SHP77 treated with DMSO at 0.1 percent for 48 hours (cell line): ENCODE measurements around the gene REN.

ENCODE experiments used
- DNase-seq: peaks from one replicate; lab custom pipeline; 2025; lab: John Stamatoyannopoulos, UW

REN gene

DNA sequence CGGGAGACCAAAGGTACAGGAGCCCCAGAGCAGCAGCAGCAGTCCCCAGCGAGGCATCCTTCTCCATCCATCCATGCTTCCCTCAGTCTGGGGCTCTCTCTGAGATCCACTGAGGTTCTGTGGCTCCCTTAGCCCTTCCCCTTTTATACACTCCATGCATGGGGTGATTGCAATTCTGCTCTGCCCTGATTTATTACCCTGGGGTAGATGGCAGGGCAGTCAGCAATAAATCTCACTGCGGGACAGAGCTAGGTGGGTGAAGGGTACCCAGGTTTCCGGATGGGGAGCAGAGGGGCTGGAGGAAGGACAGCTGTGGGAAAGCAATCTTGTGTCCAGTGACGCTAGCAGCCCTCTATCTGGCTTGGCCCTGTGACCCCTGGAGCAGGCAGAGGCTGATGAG, at the start of gene REN:
Gene REN (minus strand): TSS at position 119 of the 400 bp plus-strand sequence. CDS start 44 bp downstream, at position 75.
- no peak for DNase-seq

DNA sequence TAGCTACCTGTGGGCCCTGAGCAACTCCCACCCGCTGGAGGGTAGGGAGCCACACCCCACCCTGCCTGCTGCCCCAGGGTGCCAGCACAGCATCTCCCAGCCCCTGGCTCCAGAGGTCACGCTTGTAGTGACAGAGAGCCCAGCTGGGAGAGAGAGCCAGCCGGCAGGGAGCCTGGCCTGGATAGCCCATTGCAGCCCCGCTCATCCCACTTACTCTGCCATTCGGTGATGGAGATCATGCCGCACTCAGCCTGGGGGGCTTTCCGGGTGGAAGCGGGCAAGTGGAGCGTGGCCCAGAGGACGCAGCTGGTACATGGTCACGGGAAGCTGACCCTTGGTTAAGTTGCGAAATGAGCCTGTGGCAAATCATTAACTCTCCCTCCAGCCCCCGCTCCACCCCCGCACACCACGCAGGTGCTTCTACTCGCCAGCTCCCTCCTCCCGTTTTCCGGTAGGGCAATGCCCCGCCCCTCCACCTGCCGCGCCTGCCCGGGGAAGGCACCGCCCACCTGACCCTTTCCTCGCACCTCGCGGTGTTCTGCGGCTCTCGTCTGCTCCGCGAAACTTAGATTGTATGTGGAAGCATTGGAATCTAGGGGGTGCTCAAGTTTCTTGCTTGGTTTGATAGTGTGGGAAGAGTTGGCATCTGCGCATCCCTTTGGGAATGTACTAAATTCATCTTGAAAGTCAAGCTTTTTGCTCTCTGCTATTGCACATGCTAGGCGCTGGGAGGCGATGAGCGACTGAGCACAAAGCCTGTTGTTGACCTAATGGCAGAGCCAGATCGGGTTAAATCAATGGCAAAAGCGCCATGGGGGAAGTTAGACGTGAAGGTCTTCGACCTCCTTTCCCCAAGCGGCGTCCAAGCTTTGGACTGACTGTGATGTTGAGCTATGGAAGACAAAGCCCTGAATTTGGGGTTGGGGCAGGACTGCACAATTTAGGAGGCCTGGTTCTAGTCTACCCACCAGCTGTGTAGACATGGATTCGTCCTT, 47.8 kb upstream of the REN start, which contains the start of gene GOLT1A:
Gene GOLT1A (minus strand): TSS at position 321 of the 995 bp plus-strand sequence. CDS start 82 bp downstream, at position 239.
- DNase-seq, result no peak

DNA sequence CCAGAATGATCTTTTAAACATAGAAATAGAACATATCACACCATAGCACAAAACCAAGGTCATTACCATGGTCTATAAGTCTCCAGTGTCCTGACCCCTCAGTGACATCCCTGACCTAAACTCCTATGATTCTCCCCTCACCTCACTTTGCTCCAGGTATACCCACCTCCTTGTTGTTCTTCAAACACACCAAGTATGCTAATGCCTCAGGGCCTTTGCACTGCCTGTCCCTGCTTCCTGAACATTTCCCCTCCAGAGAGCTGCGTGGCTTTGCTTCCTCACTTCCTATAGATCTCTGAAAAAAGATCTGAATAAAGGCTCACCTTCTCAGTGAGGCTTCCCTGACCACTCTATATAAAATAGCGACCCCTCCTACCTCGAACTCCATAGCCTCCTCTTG, 46.6 kb upstream of the REN start:
- DNase-seq, result no peak

DNA sequence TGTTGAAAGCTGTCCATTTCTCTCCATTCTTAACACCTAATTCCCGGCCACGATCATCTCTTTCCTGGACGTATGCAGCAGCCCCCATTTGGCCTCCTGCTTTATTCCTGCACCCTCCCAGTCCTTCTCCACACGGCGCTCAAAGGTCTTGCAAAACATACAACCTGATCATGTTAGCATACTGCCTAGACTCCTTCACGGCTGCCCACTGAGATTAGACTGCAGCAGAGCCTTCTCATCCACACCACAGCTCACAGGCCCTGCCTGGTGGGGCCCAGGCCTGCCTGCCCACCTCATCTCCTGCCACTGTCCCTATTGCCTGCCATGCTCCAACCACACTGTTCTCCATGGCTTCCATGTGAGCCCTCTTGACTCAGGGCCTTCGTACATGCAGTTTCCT, 44.9 kb upstream of the REN start:
- no peak for DNase-seq

DNA sequence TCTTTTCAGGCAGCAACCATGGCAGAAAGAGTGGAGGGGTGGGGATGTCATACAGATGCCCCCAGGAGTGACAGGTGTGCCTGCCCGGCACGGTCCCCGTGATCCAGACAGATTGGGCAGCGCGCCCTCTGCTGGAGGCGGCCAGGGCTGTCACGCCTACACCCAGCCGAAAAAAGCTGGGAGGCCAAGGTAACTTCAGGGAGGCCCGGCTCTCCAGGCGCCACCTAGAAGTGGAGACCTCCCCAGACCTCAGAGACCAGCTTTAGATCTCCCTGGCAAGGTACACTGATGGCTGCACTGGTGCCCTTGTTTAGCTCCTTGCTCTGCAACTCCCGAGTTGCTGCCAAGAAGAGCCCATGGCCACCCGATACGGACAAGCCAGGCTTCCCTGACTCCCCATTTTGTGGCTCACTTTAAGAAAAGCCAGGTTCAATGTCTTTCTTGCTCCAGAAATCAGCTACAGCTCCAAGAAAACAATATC, 41.0 kb upstream of the REN start:
- DNase-seq, result peak; percentile 5

DNA sequence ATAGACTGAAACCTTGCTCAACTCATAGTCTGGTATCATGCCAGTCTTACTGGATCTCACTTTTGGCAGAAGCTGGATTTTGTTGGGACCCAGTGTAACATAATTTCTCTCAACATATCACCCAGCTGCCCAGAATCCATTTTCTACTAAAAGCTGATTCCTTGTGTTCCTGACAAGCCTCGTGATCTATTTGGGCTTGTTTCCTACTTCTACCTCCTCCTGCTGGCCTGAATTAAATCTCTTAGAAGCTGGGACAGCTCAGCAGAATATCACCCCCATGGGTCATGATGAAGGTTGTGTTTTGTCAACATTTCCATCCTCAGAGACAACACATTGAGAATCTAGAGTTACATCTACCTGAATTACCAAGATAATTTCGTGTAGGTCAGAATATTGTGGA, 40.0 kb upstream of the REN start:
- DNase-seq, result no peak

DNA sequence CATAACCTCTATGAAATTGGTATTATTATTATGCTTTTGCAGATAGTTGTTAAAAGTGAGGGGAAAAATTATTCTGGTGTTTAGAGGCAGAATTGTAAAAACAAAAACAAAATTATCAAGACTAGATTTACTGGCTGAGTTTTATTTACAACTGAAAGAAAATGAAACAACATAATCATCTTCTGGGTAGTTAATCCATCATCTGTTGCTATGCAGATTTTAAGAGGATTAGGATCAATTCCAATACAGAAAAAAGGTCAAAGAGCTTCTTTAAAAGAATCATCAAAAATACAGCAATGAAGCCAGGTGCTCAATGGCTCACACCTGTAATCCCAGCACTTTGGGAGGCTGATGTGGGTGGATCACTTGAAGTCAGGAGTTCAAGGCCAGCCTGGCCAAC, 39.3 kb upstream of the REN start:
- DNase-seq, result no peak

DNA sequence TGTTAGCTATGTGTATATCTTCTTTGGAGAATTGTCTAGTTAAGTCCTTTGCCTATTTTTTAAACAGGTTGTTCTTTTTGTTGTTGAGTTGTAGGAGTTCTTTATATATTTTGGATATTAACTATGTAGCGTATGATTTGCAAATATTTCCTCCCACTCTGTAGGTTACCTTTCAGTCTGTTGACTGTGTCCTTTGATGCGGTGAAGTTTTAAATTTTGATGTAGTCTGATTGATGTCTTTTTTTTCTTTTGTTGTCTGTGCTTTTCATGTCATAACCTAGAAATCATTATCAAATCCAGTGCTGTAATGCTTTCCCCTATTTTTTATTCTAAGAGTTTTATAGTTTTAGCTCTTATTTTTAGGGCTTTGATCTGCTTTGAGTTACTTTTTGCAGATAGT, 38.8 kb upstream of the REN start:
- no peak for DNase-seq

DNA sequence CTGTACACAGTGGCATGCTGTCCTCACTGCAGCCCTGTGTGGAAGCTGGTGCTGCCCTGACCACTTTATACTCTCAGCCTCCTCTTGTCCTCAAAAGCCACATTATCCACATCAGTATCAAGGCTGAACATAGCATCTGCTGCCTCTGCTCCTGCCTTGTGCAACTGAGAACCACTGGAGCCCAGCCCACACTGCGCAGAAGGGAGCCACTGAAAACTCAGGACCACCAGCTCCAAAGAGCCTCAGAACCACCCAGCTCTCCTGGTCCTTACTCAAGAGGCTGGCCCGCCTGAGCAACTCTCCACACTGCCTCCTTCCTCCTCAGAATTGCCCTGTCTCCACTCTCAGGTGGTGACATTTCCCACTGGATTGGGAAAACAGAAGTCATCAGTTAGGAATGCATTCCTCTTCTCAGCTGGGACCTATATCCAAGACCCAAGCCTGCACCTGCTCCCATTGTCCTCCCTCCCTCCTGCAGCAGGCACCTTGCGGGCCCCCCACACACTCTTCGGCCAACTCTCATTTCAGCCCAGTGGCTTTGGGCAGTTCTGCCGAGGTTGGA, 37.1 kb upstream of the REN start:
- DNase-seq, result no peak

DNA sequence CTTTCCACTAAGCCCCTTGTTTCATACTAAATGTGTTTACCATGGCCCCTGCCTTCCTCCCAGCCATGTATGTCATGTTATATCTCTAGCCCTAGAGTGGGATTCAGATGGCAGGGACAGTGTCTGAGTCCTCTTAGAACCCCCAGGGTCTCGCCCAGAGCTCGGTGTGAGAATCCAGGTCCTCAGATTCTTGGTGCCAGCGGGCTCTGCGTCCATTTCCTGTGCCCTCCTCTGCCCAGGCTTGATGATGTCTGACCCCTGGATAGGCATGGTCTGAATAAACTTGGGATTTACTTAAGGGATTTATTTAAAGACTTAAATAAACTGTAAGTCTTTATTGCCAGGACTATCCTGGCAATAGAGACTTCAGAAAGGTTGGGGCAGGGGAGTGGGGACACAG, 36.3 kb upstream of the REN start:
- DNase-seq, result no peak

DNA sequence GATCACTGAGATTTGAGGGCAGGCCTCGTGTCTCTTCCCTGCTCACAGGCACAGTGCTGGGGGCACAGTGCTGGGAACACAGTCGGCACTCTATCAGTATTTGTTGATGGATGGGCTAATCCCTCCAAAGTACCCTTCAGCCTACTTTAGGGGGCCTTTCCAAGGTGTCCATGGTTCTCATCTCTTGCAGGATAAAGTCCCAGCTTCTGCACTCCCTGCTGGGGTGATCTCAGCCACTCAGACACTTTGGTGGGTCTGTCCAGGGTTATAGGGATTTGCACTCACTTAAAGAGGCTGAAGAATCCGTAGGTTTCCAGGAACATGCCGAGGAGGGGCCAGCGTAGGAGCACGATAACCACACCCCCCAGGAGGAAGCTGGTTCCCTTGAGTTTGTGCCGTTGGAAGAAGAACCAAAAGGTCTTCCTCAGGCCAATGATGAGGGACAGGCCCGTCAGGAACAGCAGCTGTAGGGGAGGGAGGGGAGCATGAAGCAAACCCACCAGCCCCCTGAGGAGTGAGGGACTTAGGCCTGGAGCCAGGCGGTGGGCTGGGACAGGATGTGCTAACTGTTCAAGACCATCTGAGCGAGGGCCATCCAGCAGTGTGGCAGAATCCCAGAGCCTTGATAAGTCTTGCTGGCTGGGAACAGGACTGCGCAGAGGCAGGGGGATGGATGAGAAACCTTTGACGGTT, 35.4 kb upstream of the REN start:
- DNase-seq, result no peak

DNA sequence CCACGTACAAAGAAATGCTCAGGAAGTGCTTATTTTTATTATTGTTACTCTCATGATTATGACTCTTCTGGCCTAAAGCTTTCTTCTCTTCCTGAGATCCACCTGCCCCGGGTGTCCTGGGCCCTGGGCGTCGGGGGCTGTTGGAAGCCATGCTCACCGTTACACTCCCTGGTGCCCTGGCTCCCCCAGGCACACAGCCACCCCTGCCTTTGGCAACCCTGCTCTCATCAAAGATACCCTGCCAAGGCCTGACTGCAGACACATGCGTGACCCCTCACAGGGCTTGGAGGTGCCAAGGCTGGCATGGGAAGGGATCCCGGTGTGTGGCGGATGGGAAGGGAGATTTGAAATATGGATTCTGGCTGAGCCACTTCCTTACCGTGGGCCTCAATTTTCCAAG, 33.4 kb upstream of the REN start:
- DNase-seq, result no peak

DNA sequence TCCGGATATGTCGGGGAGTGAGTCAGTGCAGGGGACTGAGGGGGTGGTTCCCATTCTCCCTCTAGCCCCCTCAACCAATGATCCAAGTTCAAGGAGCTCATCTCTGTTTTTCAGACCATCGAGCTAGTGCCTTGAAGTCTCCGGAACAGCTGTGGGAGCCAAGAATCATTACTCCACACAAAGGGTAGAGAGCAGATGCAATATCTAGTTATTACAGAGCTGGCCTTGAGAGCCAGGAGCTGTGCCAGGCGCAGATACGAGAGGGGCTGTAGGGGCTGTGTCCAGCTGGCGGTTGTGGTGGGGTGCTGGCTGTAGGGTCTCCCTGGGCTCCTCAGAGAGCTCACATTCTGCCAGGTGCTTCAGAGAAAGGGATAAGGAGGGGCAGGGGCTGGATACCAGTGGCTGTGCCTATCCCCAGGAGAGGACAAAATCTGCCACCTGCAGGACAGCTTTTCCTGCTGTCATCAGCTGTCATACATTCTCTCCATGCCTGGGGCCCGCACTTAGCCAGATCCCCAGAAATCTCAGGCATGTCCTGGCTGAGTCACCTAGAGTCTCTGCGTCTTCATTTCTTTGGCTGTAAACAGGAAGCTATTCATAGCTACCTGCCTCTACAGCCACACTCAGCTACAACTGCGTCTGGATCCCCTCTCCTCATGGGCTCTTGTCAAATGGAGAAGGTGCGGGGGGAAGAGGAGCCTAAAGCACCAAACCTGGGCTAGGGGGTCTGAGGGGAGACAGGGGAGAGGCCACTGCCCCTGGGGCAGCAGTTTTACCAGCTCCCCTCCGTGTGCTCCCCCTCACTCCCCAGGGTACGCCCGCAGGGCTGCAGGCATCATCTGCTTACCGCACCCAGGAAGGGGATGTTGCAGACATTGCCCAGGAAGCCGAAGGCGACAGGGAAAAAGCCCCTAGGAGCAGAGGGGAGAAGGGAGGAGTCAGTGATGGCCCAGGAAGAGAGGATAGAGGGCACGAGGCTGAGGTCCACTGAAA, 32.5 kb upstream of the REN start:
- DNase-seq, result no peak

DNA sequence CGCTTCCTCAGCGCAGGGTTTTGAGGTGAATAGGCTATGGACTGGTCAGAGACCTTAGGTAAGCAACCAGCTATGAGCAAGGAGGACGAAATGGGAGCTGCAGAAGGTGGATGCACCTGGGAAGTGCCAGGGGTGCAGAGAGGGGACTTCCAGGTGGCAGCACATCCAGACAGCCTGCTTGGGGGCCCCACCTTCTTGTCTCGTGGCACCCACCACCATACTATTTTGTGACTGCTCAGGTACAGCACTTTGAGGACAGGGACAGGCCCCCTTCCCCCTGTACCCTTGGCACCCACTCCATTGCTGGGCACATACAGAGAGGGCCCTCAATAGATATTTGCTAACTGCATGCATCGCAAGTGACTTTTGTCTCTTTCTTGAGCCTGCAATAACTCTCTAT, 30.9 kb upstream of the REN start:
- DNase-seq, result no peak

DNA sequence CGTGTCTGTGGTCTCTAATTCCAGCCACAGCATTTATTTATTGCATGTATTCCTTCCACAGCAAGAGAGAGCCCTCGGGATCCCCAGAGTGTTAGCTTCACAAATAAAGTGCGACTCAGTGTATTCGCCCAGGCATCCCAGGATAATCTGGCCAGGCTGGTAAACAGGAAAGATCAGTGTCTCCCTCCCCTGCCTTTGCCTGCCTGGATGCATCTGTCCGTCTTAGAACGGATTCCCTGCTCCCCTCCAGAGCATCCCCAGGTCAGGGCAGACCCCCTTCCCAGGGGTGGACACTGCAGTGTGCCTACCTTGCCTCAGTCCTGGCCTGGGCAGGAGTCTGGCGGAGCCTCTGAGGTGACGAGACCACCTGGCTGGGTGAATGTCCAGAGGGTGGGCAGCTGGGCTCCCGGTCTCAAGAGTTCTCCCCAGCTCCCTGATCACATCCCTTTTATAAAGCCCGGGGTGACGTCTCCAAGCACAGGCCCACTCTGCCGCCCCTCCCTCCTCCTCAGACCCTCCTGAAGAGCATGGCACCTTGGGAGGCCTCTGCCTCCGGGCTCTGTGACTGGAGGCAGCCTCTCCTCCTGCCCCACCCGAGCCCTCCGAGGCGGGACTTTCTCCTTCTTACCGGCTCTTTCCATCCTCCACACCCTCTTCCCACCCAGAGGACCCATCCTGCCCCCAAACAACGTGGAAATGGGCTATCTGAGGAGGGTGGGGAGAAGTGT, 30.1 kb upstream of the REN start, which contains the start of gene KISS1:
Gene KISS1 (minus strand): TSS at position 424 of the 728 bp plus-strand sequence. CDS start 3,615 bp downstream, outside the sequence.
- DNase-seq, result no peak

DNA sequence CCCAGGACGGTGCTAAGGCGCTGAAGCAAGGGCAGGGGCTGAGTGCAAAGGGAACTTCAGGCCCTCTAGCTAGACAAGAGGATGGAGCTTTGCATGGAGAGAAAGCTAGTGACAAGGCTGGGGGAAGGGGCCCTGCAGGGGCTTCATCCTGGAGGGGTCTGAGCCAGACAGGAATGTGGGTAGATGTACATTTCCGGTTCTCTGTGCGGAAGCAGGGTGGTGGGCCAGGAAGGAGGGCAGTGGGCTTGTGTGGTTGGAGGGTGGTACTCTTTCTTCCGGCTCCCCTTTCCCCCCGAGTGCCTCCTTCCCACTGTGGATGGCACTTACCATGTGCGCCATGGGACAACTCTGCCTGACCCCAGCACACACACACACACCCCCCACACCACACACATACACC, 28.6 kb upstream of the REN start:
- DNase-seq, result no peak

DNA sequence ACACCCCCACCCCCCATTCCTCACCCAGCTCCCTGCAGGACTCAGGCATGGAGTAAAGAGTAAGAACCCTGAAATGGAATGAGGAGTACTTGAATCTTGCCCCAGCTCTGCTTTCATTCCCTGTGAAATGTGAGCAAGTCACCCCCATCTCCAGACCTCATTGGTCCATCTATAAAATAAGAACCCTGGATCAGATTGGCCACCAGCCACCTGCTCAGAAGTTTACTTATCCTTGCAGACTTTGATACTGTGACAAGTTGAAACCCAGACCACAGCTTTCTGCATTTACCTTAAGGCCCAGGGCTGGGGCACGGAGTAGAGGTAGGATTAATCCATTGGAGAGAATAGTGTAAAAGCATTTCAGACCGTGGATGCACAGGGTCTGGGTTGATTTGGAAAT, 27.9 kb upstream of the REN start:
- no peak for DNase-seq

DNA sequence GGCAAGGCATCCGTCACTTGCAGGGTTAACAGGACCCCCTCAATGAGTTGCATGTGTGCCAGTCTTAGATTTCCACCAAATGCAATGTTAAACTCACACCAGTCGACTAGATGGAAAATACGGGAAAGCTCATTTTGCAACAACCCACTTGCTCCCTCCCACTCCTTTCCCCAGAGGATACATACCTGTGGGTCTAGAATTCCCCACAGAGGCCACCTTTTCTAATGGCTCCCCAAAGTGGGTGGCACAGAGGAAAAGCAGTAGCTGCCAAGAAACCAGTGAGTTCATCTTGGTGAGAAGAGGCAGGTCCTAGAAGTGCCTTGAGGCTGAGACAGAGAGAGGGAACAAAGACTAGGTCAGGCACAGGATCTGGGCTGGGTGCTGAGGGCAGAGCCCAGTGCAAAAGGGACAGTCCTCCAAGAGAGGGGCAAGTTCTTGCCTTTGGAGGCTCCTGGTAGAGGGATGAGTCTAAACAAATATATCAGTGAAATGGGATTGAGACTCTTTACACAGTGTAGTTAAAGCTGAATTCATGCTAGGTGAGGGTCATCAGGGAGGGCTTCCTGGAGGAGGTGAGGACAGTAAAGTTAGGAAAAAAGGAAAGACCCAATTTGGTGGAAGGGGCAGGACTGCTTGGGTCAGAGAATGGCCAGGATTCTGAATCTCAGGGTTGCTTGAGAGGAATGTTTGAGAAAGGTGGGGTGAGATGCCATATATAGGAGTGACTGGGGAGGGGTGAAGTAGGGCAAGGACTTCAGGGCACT, 26.6 kb upstream of the REN start:
- DNase-seq, result no peak

DNA sequence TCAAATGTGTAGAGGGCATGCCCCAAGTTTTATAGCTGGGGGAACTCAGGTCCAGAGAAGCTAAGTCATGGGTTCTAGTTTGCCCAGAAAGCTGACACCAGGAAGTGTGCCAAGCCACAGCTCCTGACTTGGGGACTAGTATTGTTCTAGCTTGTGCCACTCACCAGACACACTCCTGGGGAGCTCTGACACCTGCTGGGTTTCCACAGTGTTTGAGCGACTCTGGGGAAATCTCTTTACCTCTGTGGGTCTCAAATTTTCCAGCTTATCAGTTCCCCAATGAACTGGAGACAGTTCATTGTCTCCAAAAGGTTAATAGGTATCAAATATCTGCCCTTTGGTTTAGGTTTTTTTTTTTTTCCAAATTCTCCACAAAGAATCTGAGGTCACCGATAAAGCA, 25.9 kb upstream of the REN start:
- DNase-seq, result no peak

DNA sequence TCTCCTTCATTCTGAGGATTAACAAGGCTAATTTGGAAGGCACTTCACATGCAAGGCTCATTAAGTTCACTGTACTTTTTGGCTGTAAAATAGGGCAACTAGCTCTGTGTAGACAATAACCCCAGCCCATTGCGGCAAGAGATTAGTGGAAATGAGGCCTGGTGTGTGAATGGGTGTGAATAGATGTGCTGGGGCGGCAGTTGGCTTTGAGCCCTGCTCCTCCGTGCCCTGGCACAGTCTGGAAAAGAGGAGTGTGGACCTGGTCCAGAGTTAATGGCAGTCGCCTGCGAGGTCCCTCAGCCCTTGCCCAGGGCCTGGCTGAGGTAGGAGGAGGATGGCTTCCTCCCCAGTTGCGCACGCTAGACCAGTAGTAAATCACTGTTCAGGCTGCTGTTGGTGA, 25.3 kb upstream of the REN start:
- no peak for DNase-seq
